D721Med (cell line): ENCODE results near the gene HES3.

ENCODE experiments used
- DNase-seq: peaks from one replicate; pipeline ENCODE4 v3.0.0; 2011; ENCODE audit warnings: low spot score; ENCODE audit not compliant: insufficient read length
- FAIRE-seq: peaks from 2 replicates; lab custom pipeline; 2011; peaks lifted over from hg19 to GRCh38; lab: Jason Lieb, UNC
- CTCF ChIP-seq: IDR thresholded peaks from 2 replicates; pipeline ENCODE4 v1.5.1; 2012; ENCODE audit warnings: mild to moderate bottlenecking, control low read depth; ENCODE audit not compliant: insufficient read depth; ENCODE audit errors: missing control alignments

Gene HES3

GRCh38 chr1:6222636-6223035 is 21.3 kb upstream of the HES3 start:
- no peak for FAIRE-seq
- no peak for TF ChIP-seq CTCF

GRCh38 chr1:6223617-6224016 is 20.4 kb upstream of the HES3 start:
- TF ChIP-seq CTCF = no peak

More at GRCh38 chr1:6222636-6223035, 21.3 kb upstream of the HES3 start:
- no peak for DNase-seq

GRCh38 chr1:6224718-6225117 is 19.3 kb upstream of the HES3 start:
- FAIRE-seq = no peak
- DNase-seq = no peak
- no peak for TF ChIP-seq CTCF

More at GRCh38 chr1:6223617-6224016, 20.4 kb upstream of the HES3 start:
- FAIRE-seq (no peak), DNase-seq (no peak)

GRCh38 chr1:6225651-6226050 is 18.3 kb upstream of the HES3 start:
- FAIRE-seq (no peak), DNase-seq (no peak)
- TF ChIP-seq CTCF = no peak

GRCh38 chr1:6233376-6233775 is 10.6 kb upstream of the HES3 start:
- DNase-seq (no peak), FAIRE-seq (no peak)
- TF ChIP-seq CTCF = no peak

GRCh38 chr1:6234502-6235295 is 9.3 kb upstream of the HES3 start:
- TF ChIP-seq CTCF = no peak
- FAIRE-seq (no peak), DNase-seq (no peak)

- no peak for TF ChIP-seq CTCF
- DNase-seq (no peak), FAIRE-seq (no peak)
These were observed 8.7 kb upstream of the HES3 start for GRCh38 chr1:6235296-6235677.
